C4-2B (cell line): ENCODE measurements around the gene CHST12.

Experiments used
- ZFX ChIP-seq: fragments of 450-650 bp; IDR thresholded peaks from 2 replicates; pipeline ENCODE4 v1.6.1; 2017
- TF ChIP-seq, protein P1 (sequence below): fragments of 450-650 bp; conservative IDR thresholded peaks from 2 replicates; pipeline ENCODE4 v1.5.1; 2017; ENCODE audit warnings: mild to moderate bottlenecking

DNA sequence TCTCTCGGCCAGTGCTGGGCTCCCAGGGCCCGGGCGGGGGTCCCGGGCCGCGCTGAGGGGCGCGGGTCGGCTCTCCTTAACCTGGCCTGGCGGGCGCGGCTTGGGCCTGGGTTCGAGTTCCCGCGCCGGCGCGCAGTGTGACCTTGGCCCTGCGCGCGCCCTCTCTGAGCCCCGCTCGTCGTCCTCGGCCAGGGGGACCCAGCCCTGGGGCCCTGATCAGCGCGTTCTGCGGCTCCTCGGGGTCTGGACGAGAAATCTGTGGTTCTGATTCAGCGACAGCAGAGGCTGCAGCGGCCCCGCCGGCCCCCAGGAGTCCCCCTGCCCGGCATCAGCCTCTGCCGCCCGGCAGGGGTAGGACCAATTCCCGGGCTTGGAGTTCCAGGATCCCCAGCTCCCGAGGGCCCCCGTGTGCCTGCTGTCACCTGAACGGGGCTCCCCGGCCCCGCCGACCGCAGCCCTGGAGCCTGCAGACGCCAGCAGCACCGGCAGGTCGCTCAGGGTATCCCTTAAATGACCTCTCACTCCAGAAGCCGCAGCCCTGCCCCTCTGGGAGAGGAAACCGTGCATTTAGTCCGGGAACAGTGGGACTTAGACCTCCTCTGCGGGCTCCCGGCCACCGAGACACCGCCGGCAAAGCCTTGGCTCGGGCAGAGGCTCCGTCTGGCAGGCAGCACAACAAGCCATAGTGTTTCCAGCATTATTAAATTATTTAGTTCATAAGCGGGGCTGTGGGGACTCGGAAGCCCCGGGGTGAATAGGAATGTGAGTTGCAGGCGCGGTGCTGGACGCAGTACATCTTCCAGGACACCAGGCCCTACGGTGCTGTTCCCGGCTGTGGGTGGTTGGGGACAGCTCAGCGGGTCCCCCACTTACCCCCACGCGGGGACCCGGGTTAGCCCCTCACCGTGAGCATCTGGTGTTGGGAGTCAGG is 572 bp downstream of the CHST12 start:
- TF ChIP-seq, protein P1, sequence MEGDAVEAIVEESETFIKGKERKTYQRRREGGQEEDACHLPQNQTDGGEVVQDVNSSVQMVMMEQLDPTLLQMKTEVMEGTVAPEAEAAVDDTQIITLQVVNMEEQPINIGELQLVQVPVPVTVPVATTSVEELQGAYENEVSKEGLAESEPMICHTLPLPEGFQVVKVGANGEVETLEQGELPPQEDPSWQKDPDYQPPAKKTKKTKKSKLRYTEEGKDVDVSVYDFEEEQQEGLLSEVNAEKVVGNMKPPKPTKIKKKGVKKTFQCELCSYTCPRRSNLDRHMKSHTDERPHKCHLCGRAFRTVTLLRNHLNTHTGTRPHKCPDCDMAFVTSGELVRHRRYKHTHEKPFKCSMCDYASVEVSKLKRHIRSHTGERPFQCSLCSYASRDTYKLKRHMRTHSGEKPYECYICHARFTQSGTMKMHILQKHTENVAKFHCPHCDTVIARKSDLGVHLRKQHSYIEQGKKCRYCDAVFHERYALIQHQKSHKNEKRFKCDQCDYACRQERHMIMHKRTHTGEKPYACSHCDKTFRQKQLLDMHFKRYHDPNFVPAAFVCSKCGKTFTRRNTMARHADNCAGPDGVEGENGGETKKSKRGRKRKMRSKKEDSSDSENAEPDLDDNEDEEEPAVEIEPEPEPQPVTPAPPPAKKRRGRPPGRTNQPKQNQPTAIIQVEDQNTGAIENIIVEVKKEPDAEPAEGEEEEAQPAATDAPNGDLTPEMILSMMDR = no peak
- TF ChIP-seq ZFX = no peak; the same call in 1 of the 2 replicates
